T-helper 17 cell (primary cell): ENCODE measurements around the gene OR2C1. TPM values are rescaled to one million over a fixed set of nuclear protein-coding genes. Genes with fewer than 3 reads are reported as not detected.

Source experiments
- ATAC-seq: fragments of 150-1000 bp; cut with Tn5 transposase; 2 replicates; pipeline ENCODE4 v1.10.0; 2021; ENCODE audit warnings: mild to moderate bottlenecking, moderate library complexity
- DNase-seq, 3 donors: peaks; one replicate each; pipeline versions ENCODE4 v3.0.0 to v3.0.0-alpha.2; 2020 to 2021
- H3K9me3 ChIP-seq: one replicate; pipeline ENCODE4 v1.7.0; 2013; ENCODE audit warnings: low read length, mild to moderate bottlenecking; ENCODE audit not compliant: control insufficient read depth, poor library complexity, severe bottlenecking
- H3K27ac Mint-ChIP-seq: one replicate; pipeline ENCODE4 v1.8.0; 2022; ENCODE audit warnings: mild to moderate bottlenecking, moderate library complexity, mixed read lengths
- H3K27me3 Mint-ChIP-seq: one replicate; pipeline ENCODE4 v1.8.0; 2022; ENCODE audit warnings: mixed read lengths
- H3K36me3 Mint-ChIP-seq: one replicate; pipeline ENCODE4 v1.8.0; 2022; ENCODE audit warnings: low read depth, mixed read lengths
- H3K4me1 Mint-ChIP-seq: one replicate; pipeline ENCODE4 v1.8.0; 2022; ENCODE audit warnings: mild to moderate bottlenecking, mixed read lengths
- H3K4me3 Mint-ChIP-seq: one replicate; pipeline ENCODE4 v1.8.0; 2022; ENCODE audit warnings: mild to moderate bottlenecking, moderate library complexity, mixed read lengths
- total RNA-seq, 4 donors: library from RNA in 2 of 4; stranded (reverse) in 2 of 4; gene quantifications; one replicate each; pipeline ENCODE4 v1.2.3 and lab custom pipeline; 2022 to 2026

Gene OR2C1
- not detected for total RNA-seq
- total RNA-seq (lab: John Stamatoyannopoulos, UW): 0 reads per million in 2 donors

GRCh38 chr16:3355589-3355988 is at the start of gene OR2C1:
OR2C1 (plus strand) TSS chr16:3355889; CDS start chr16:3355941, 52 bp downstream.
- no peak for DNase-seq
- no peak for ATAC-seq
- no peaks in the 10 kb centered on the region for H3K9me3 ChIP-seq
- Mint-ChIP-seq H3K27me3 (peaks cover 23% of the 10 kb centered on the region), H3K36me3 (no peaks in the 10 kb centered on the region), H3K27ac (no peak within 1 kb of the TSS), H3K4me3 (no peak within 1 kb of the TSS), H3K4me1 (peaks cover 3% of the 10 kb centered on the region)

- H3K9me3 ChIP-seq: peaks cover 16% of the 10 kb centered on the region
- no peak for DNase-seq
- peaks cover 13% of the 10 kb centered on the region for H3K36me3 Mint-ChIP-seq
- peak overlapping the region; percentile 80 for H3K4me3 Mint-ChIP-seq
- peak overlapping the region; percentile 27 for H3K27ac Mint-ChIP-seq
- no peak for ATAC-seq
- H3K27me3 Mint-ChIP-seq: no peaks in the 10 kb centered on the region
- no peaks in the 10 kb centered on the region for H3K4me1 Mint-ChIP-seq
These were observed 49.6 kb upstream of the OR2C1 start for GRCh38 chr16:3306078-3306477.

DNA sequence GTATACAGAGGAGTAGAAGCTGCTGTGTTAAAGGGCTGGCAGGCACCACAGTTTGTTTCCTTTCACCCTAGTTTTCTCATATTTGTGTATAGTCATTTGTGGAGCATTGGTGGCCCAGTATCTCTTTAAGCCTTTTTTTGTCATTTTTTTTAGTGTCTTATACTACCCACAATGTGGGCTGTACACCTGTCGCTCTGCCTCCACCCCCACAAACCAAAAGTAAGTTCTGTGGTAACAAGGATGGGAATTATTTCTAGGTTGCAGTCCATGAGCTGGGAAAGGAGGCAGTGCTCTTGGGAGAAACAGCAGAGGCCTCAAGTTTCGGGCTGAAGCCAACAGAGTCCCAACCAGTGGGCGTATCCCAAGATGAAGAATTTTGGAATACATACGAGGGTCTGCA is 44.2 kb upstream of the OR2C1 start:
- ATAC-seq: no peak

GRCh38 chr16:3317315-3317999 is 38.2 kb upstream of the OR2C1 start:
- no peak for ATAC-seq
- no peak overlapping the region for H3K27ac Mint-ChIP-seq
- H3K4me1 Mint-ChIP-seq: no peaks in the 10 kb centered on the region
- DNase-seq: no peak
- peaks cover 15% of the 10 kb centered on the region for H3K36me3 Mint-ChIP-seq
- no peaks in the 10 kb centered on the region for H3K27me3 Mint-ChIP-seq
- peaks cover 54% of the 10 kb centered on the region for H3K9me3 ChIP-seq
- H3K4me3 Mint-ChIP-seq: no peak overlapping the region

More for the DNA sequence above, 44.2 kb upstream of the OR2C1 start:
- no peaks in the 10 kb centered on the region for H3K27me3 Mint-ChIP-seq
- H3K4me3 Mint-ChIP-seq: no peak overlapping the region
- H3K36me3 Mint-ChIP-seq: peaks cover 20% of the 10 kb centered on the region
- peaks cover 41% of the 10 kb centered on the region for H3K9me3 ChIP-seq
- no peaks in the 10 kb centered on the region for H3K4me1 Mint-ChIP-seq
- H3K27ac Mint-ChIP-seq: no peak overlapping the region
- no peak for DNase-seq

DNA sequence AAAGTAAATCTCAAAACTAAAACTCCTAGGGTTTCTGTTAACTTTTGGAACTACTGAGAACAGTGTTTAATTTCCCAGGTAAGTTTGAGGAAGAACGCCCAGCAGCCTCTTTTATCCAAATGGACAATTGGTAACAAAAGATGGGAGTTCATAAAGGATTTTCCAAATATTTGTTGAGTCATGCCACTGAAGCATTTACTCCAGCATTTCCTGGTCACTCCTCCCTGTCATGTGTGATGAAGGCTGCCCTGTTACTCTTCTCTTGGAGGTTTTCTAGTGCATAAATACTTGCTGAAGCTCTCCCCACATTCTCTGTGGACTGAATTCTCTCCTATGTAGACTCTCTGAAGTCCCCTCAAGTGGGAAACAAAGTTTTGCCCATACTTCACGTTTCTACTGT is 33.9 kb upstream of the OR2C1 start:
- H3K9me3 ChIP-seq: peaks cover 36% of the 10 kb centered on the region
- ATAC-seq (no peak), DNase-seq (no peak)
- Mint-ChIP-seq H3K4me3 (no peak overlapping the region), H3K36me3 (peaks cover 5% of the 10 kb centered on the region), H3K27me3 (no peaks in the 10 kb centered on the region), H3K4me1 (no peaks in the 10 kb centered on the region), H3K27ac (no peak overlapping the region)

DNA sequence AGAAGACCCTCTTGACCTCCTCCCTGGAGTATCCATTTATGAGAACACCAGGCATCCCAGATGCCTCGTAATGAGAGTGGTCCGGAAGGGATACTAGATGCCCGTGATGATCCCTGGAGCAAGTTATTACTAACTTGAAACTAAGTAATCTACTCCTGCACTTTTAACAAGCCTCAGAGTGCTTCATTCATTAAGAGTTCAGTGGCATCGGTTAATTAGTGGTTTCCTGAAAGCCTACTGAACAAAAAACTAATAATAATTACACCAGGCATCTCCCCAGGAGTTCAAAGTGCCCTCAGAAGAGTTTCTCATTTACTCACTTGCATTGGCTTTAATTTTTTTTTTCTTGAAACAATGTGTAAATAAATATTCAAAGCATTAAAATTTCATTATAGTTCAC is 28.2 kb upstream of the OR2C1 start:
- Mint-ChIP-seq H3K4me1 (no peaks in the 10 kb centered on the region), H3K27me3 (no peaks in the 10 kb centered on the region), H3K36me3 (no peaks in the 10 kb centered on the region), H3K27ac (no peak overlapping the region), H3K4me3 (no peak overlapping the region)
- no peak for DNase-seq
- peaks cover 4% of the 10 kb centered on the region for H3K9me3 ChIP-seq
- no peak for ATAC-seq

GRCh38 chr16:3328104-3328503 is 27.6 kb upstream of the OR2C1 start:
- DNase-seq (no peak), ATAC-seq (no peak)
- Mint-ChIP-seq H3K27ac (no peak overlapping the region), H3K4me3 (no peak overlapping the region), H3K27me3 (no peaks in the 10 kb centered on the region), H3K4me1 (no peaks in the 10 kb centered on the region), H3K36me3 (no peaks in the 10 kb centered on the region)
- peaks cover 4% of the 10 kb centered on the region for H3K9me3 ChIP-seq

DNA sequence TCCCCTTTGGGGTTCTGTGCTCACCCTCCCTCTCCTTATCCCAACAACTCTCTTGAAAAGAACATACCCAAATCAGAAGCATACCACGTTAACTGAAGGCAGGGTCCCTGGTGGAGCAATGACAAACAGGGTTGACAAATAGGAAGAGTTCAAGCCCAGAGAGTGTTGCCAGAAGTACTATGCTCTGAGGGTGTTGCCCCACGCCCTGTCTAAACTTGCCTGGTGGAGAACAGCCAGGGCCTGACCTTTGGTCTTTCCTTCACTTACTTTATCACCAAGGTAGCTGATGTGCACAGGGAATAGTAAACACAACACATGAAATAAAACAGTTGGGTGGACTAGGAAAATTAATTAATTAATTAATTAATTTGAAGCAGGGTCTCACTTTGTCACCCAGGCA is 27.0 kb upstream of the OR2C1 start:
- no peaks in the 10 kb centered on the region for H3K36me3 Mint-ChIP-seq

DNA sequence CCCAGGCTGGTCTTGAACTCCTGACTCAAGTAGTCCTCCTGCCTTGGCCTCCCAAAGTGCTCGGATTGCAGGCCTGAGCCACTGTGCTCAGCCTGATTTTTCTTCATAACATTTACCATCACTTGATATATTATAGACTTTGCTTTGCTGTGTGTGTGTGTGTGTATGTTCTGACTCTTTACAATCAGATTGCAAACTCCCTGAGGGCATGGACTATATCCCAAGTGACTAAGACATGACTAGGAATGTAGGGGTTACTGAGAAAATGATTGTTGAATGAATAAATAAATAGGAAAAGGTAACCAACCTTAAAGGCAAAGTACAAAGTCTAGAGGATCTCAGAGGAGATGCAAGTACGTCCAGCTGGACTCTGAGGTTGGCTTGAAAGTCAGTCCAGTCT is 9.6 kb upstream of the OR2C1 start:
- H3K4me3 Mint-ChIP-seq: no peak overlapping the region
- H3K4me1 Mint-ChIP-seq: no peaks in the 10 kb centered on the region
- DNase-seq (no peak), ATAC-seq (no peak)
- H3K27me3 Mint-ChIP-seq: no peaks in the 10 kb centered on the region
- no peaks in the 10 kb centered on the region for H3K36me3 Mint-ChIP-seq
- no peak overlapping the region for H3K27ac Mint-ChIP-seq
- H3K9me3 ChIP-seq: no peaks in the 10 kb centered on the region

More for the DNA sequence above, 27.0 kb upstream of the OR2C1 start:
- no peak overlapping the region for H3K4me3 Mint-ChIP-seq
- H3K27ac Mint-ChIP-seq: no peak overlapping the region
- no peaks in the 10 kb centered on the region for H3K4me1 Mint-ChIP-seq
- peaks cover 4% of the 10 kb centered on the region for H3K9me3 ChIP-seq
- no peak for ATAC-seq
- no peak for DNase-seq
- H3K27me3 Mint-ChIP-seq: no peaks in the 10 kb centered on the region

GRCh38 chr16:3347586-3347985 is 8.1 kb upstream of the OR2C1 start:
- H3K27ac Mint-ChIP-seq: no peak overlapping the region

GRCh38 chr16:3348547-3349167 is 7.0 kb upstream of the OR2C1 start:
- DNase-seq: no peak
- H3K4me3 Mint-ChIP-seq: no peak overlapping the region

More at GRCh38 chr16:3347586-3347985, 8.1 kb upstream of the OR2C1 start:
- peak overlapping the region; percentile 2 for H3K4me3 Mint-ChIP-seq
- DNase-seq (no peak), ATAC-seq (no peak)
- H3K4me1 Mint-ChIP-seq: no peaks in the 10 kb centered on the region
- H3K9me3 ChIP-seq: no peaks in the 10 kb centered on the region
- no peaks in the 10 kb centered on the region for H3K36me3 Mint-ChIP-seq
- no peaks in the 10 kb centered on the region for H3K27me3 Mint-ChIP-seq

DNA sequence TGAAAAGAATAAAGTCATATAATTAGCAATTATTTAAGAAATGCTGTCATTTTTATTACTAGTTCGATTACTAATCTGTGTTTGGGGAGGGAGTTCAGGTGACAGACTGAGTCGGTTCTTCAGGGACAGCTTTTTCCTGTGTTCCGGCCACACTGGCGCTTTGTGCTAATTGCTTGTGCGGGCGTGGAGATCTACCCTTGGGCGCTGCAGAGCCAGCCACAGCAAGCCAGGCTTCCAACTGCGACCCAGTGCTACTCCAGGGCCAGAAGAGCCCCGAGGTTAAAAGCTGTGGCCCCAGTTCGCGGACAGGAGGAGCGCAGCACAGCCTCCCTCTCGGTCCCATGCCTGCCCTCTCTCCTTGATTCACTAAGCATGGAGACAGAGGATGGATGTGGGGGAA is 6.5 kb upstream of the OR2C1 start:
- Mint-ChIP-seq H3K27me3 (no peaks in the 10 kb centered on the region), H3K27ac (no peak overlapping the region), H3K36me3 (no peaks in the 10 kb centered on the region), H3K4me1 (peaks cover 3% of the 10 kb centered on the region), H3K4me3 (no peak overlapping the region)
- ATAC-seq (no peak), DNase-seq (no peak)
- no peaks in the 10 kb centered on the region for H3K9me3 ChIP-seq

More at GRCh38 chr16:3348547-3349167, 7.0 kb upstream of the OR2C1 start:
- H3K36me3 Mint-ChIP-seq: no peaks in the 10 kb centered on the region
- no peaks in the 10 kb centered on the region for H3K9me3 ChIP-seq
- H3K4me1 Mint-ChIP-seq: peaks cover 2% of the 10 kb centered on the region
- no peak for ATAC-seq
- H3K27me3 Mint-ChIP-seq: no peaks in the 10 kb centered on the region
- H3K27ac Mint-ChIP-seq: no peak overlapping the region

DNA sequence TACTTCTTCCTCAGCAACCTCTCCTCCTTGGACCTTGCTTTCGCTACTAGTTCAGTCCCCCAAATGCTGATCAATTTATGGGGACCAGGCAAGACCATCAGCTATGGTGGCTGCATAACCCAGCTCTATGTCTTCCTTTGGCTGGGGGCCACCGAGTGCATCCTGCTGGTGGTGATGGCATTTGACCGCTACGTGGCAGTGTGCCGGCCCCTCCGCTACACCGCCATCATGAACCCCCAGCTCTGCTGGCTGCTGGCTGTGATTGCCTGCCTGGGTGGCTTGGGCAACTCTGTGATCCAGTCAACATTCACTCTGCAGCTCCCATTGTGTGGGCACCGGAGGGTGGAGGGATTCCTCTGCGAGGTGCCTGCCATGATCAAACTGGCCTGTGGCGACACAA is 429 bp downstream of the OR2C1 start:
- H3K27ac Mint-ChIP-seq: no peak overlapping the region
- H3K9me3 ChIP-seq: no peaks in the 10 kb centered on the region
- ATAC-seq: no peak
- peaks cover 28% of the 10 kb centered on the region for H3K27me3 Mint-ChIP-seq
- no peak overlapping the region for H3K4me3 Mint-ChIP-seq
- no peaks in the 10 kb centered on the region for H3K36me3 Mint-ChIP-seq
- DNase-seq: no peak
- peaks cover 3% of the 10 kb centered on the region for H3K4me1 Mint-ChIP-seq

DNA sequence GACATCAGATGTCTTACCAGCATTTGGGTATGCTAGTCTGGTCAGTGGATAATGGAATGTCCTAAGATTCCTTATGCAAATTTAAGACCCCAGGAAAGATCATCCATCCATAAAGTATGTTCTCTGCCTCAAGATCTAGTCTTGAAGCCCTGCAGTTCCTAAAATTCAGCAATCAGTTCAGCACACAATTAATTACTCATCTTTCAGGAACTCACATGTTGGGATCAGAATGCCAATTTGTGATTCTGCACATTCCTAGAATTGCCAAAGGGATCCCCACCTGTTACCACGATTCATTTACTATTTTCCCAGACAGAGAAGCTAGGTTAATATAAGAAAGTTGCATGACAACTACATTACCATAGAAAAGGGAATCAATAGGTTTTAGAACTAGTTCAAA is 3.2 kb downstream of the OR2C1 start:
- Mint-ChIP-seq H3K27ac (no peak overlapping the region), H3K4me1 (no peaks in the 10 kb centered on the region), H3K4me3 (no peak overlapping the region), H3K27me3 (peaks cover 28% of the 10 kb centered on the region), H3K36me3 (no peaks in the 10 kb centered on the region)
- DNase-seq (no peak), ATAC-seq (no peak)
- no peaks in the 10 kb centered on the region for H3K9me3 ChIP-seq
